ENCODE measurements around the gene CRISP1. TPM values are rescaled to one million over a fixed set of nuclear protein-coding genes. Genes with fewer than 3 reads are reported as not detected.
"Not testable (repeated sequence)": the region's sequence is repeated elsewhere in the genome, so short reads cannot be mapped to it uniquely, and the experiment has no call there.

Gene CRISP1
- total RNA-seq, 1 donor from 2014 or later: not detected

- FAIRE-seq (no peak), DNase-seq (ENCODE audit: low read depth) (no peak)
- H3K27me3 ChIP-seq (ENCODE audit: insufficient read depth, low read length): no peaks in the 10 kb centered on the region
- Mint-ChIP-seq H3K4me3 (ENCODE audit: unreplicated experiment) (no peak overlapping the region), H3K4me1 (ENCODE audit: low read depth, unreplicated experiment) (no peaks in the 10 kb centered on the region), H3K36me3 (ENCODE audit: low read depth, unreplicated experiment) (no peaks in the 10 kb centered on the region), H3K9me3 (ENCODE audit: unreplicated experiment) (peaks cover 3% of the 10 kb centered on the region), H3K27me3 (ENCODE audit: low read depth, unreplicated experiment) (no peaks in the 10 kb centered on the region), H3K27ac (ENCODE audit: unreplicated experiment) (no peak overlapping the region)
- H3K9me3 ChIP-seq (ENCODE audit: insufficient read depth, low read depth, low read length): no peaks in the 10 kb centered on the region
- no peak for TF ChIP-seq CTCF (IDR thresholded peaks at IDR 0.05; ENCODE audit: insufficient read depth, low read depth, low read length)
- no peak for TF ChIP-seq EZH2 (IDR thresholded peaks at IDR 0.05; ENCODE audit: insufficient read depth, low read length)
- H3K4me1 ChIP-seq (ENCODE audit: insufficient read depth, low read length): no peaks in the 10 kb centered on the region
- no peak overlapping the region for H3K4me2 ChIP-seq (ENCODE audit: low read length)
- H3K27ac ChIP-seq (ENCODE audit: low read depth, low read length): no peak overlapping the region
- H3K36me3 ChIP-seq (ENCODE audit: insufficient read depth, low read length): no peaks in the 10 kb centered on the region
- H3K9ac ChIP-seq (ENCODE audit: low read length): no peak overlapping the region
- H3K79me2 ChIP-seq (ENCODE audit: insufficient read depth, low read length): no peaks in the 10 kb centered on the region
- no peak overlapping the region for H3K4me3 ChIP-seq (ENCODE audit: insufficient read depth, low read depth, low read length)
- no peak overlapping the region for H2AFZ ChIP-seq (ENCODE audit: low read depth, low read length)
- H4K20me1 ChIP-seq (ENCODE audit: insufficient read depth, low read length): no peaks in the 10 kb centered on the region
These were observed 67.2 kb downstream of the CRISP1 start for GRCh38 chr6:49799090-49799489.

- not testable (repeated sequence) for H3K4me1 ChIP-seq (ENCODE audit: insufficient read depth, low read length); H3K9ac ChIP-seq (ENCODE audit: low read length); H3K4me2 ChIP-seq (ENCODE audit: low read length); H3K9me3 Mint-ChIP-seq (ENCODE audit: unreplicated experiment); H3K4me1 Mint-ChIP-seq (ENCODE audit: low read depth, unreplicated experiment); H3K27ac ChIP-seq (ENCODE audit: low read depth, low read length); H3K79me2 ChIP-seq (ENCODE audit: insufficient read depth, low read length); H3K27ac Mint-ChIP-seq (ENCODE audit: unreplicated experiment); H4K20me1 ChIP-seq (ENCODE audit: insufficient read depth, low read length); H3K36me3 ChIP-seq (ENCODE audit: insufficient read depth, low read length); DNase-seq (ENCODE audit: low read depth); H3K9me3 ChIP-seq (ENCODE audit: insufficient read depth, low read depth, low read length); H3K4me3 Mint-ChIP-seq (ENCODE audit: unreplicated experiment); H3K36me3 Mint-ChIP-seq (ENCODE audit: low read depth, unreplicated experiment); H2AFZ ChIP-seq (ENCODE audit: low read depth, low read length); H3K4me3 ChIP-seq (ENCODE audit: insufficient read depth, low read depth, low read length); H3K27me3 ChIP-seq (ENCODE audit: insufficient read depth, low read length); FAIRE-seq; H3K27me3 Mint-ChIP-seq (ENCODE audit: low read depth, unreplicated experiment)
These were observed 69.4 kb downstream of the CRISP1 start for GRCh38 chr6:49796842-49797455.

GRCh38 chr6:49790341-49790740, 76.0 kb downstream of the CRISP1 start:
- no peak for DNase-seq (ENCODE audit: low read depth)
- Mint-ChIP-seq H3K9me3 (ENCODE audit: unreplicated experiment) (no peaks in the 10 kb centered on the region), H3K36me3 (ENCODE audit: low read depth, unreplicated experiment) (no peaks in the 10 kb centered on the region), H3K4me3 (ENCODE audit: unreplicated experiment) (no peak overlapping the region), H3K4me1 (ENCODE audit: low read depth, unreplicated experiment) (no peaks in the 10 kb centered on the region), H3K27ac (ENCODE audit: unreplicated experiment) (no peak overlapping the region), H3K27me3 (ENCODE audit: low read depth, unreplicated experiment) (no peaks in the 10 kb centered on the region)
- no peaks in the 10 kb centered on the region for H3K27me3 ChIP-seq (ENCODE audit: insufficient read depth, low read length)
- no peak overlapping the region for H3K4me2 ChIP-seq (ENCODE audit: low read length)
- no peaks in the 10 kb centered on the region for H3K79me2 ChIP-seq (ENCODE audit: insufficient read depth, low read length)
- no peak overlapping the region for H3K9ac ChIP-seq (ENCODE audit: low read length)
- H3K36me3 ChIP-seq (ENCODE audit: insufficient read depth, low read length): no peaks in the 10 kb centered on the region
- H2AFZ ChIP-seq (ENCODE audit: low read depth, low read length): no peak overlapping the region
- no peak overlapping the region for H3K27ac ChIP-seq (ENCODE audit: low read depth, low read length)
- H4K20me1 ChIP-seq (ENCODE audit: insufficient read depth, low read length): no peaks in the 10 kb centered on the region
- H3K9me3 ChIP-seq (ENCODE audit: insufficient read depth, low read depth, low read length): peaks cover 3% of the 10 kb centered on the region
- no peak for FAIRE-seq
- TF ChIP-seq EZH2 (IDR thresholded peaks at IDR 0.05; ENCODE audit: insufficient read depth, low read length) (no peak), CTCF (IDR thresholded peaks at IDR 0.05; ENCODE audit: insufficient read depth, low read depth, low read length) (no peak)
- no peaks in the 10 kb centered on the region for H3K4me1 ChIP-seq (ENCODE audit: insufficient read depth, low read length)
- H3K4me3 ChIP-seq (ENCODE audit: insufficient read depth, low read depth, low read length): no peak overlapping the region

Measured in astrocyte (in vitro differentiated cells and primary cell).